Neural progenitor cell (in vitro differentiated cells): Measurements from ENCODE around the gene CYLD. TPM values are rescaled to one million over a fixed set of nuclear protein-coding genes. Genes with fewer than 3 reads are reported as not detected.

ENCODE experiments used
- DNase-seq: peaks from one replicate; pipeline ENCODE4 v3.0.0-alpha.2; 2016; ENCODE audit warnings: low spot score
- H2AFZ ChIP-seq: fragments of 200-600 bp; sonication (generic); replicated peaks from 2 replicates; pipeline ENCODE4 v1.6.1; 2016; ENCODE audit warnings: antibody characterized with exemption
- H3F3A ChIP-seq: fragments of 200-600 bp; sonication (generic); 2 replicates; pipeline ENCODE4 v1.6.1; 2016; ENCODE audit warnings: antibody characterized with exemption, low read depth
- H3K27ac ChIP-seq: fragments of 200-600 bp; sonication (generic); 2 replicates; pipeline ENCODE4 v1.5.1; 2016; ENCODE audit warnings: mild to moderate bottlenecking
- H3K27me3 ChIP-seq: fragments of 200-600 bp; sonication (generic); 2 replicates; pipeline ENCODE4 v1.6.1; 2016; ENCODE audit warnings: mild to moderate bottlenecking, moderate library complexity
- H3K36me3 ChIP-seq: fragments of 200-600 bp; sonication (generic); 2 replicates; pipeline ENCODE4 v1.5.1; 2016
- H3K4me1 ChIP-seq: fragments of 200-600 bp; sonication (generic); 2 replicates; pipeline ENCODE4 v1.6.1; 2016; ENCODE audit warnings: mixed run types
- H3K4me2 ChIP-seq: fragments of 200-600 bp; sonication (generic); 2 replicates; pipeline ENCODE4 v1.6.1; 2016
- H3K4me3 ChIP-seq: fragments of 200-600 bp; sonication (generic); 2 replicates; pipeline ENCODE4 v1.5.1; 2016
- H3K79me2 ChIP-seq: fragments of 200-600 bp; sonication (generic); 2 replicates; pipeline ENCODE4 v1.6.1; 2016; ENCODE audit warnings: low read depth
- H3K9ac ChIP-seq: fragments of 200-600 bp; sonication (generic); 2 replicates; pipeline ENCODE4 v1.6.1; 2016
- H3K9me3 ChIP-seq: fragments of 200-600 bp; sonication (generic); 2 replicates; pipeline ENCODE4 v1.5.1; 2016; ENCODE audit warnings: low read depth
- H4K20me1 ChIP-seq: fragments of 200-600 bp; sonication (generic); 2 replicates; pipeline ENCODE4 v1.6.1; 2016; ENCODE audit warnings: low read depth
- H3K27ac Mint-ChIP-seq: 3 replicates; pipeline ENCODE4 v1.8.0; 2021; ENCODE audit warnings: mixed read lengths
- H3K27me3 Mint-ChIP-seq: 2 replicates; pipeline ENCODE4 v1.8.0; 2022; ENCODE audit warnings: low read depth, mild to moderate bottlenecking, inconsistent platforms, moderate library complexity, mixed read lengths; ENCODE audit not compliant: insufficient read depth
- H3K36me3 Mint-ChIP-seq: 3 replicates; pipeline ENCODE4 v1.8.0; 2021; ENCODE audit warnings: mixed read lengths
- H3K4me1 Mint-ChIP-seq: 3 replicates; pipeline ENCODE4 v1.8.0; 2021; ENCODE audit warnings: mixed read lengths
- H3K4me3 Mint-ChIP-seq: 3 replicates; pipeline ENCODE4 v1.8.0; 2021; ENCODE audit warnings: mild to moderate bottlenecking, moderate library complexity, mixed read lengths
- H3K9me3 Mint-ChIP-seq: 3 replicates; pipeline ENCODE4 v1.8.0; 2020; ENCODE audit warnings: mixed read lengths
- EZH2 ChIP-seq: fragments of 200-600 bp; sonication (generic); IDR thresholded peaks from 2 replicates; pipeline ENCODE4 v1.6.1; 2017; ENCODE audit warnings: antibody characterized with exemption, mild to moderate bottlenecking, moderate library complexity
- EZH2phosphoT487 ChIP-seq: fragments of 200-600 bp; sonication (generic); IDR thresholded peaks from 2 replicates; pipeline ENCODE4 v1.6.1; 2017; ENCODE audit warnings: antibody characterized with exemption
- total RNA-seq: library from RNA; depleted of rRNA; stranded (reverse); fragments of >200 nt; gene quantifications from 2 replicates; pipeline ENCODE4 v1.2.3, GENCODE V29; 2015; ENCODE audit warnings: low replicate concordance
- TF ChIP-seq, protein P1 (sequence below): fragments of 200-600 bp; sonication (generic); IDR thresholded peaks from 2 replicates; pipeline ENCODE4 v1.5.1; 2017; ENCODE audit warnings: antibody characterized with exemption, mild to moderate bottlenecking

The CYLD gene
- total RNA-seq, 1 donor from 2014 or later, result 22.0 TPM

DNA sequence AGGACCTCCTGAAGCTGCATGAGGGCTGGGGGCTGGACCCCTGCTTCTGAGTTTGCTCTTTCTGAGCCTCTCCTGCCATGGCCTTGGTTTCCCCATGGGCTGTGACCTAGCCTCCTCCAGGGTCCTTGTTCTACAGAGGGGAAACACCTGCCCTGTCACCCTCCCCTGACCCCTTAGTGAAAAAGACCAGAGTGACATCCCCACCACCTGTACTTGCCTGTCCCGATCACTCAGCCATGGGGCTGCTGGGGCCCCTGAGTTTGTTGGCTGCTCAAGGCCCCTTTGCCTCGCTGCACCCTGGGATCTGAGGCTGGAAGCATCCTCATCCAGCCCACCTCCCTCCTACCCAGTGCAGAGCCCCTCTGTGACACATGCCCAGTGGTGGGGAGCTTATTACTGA, 47.7 kb upstream of the CYLD start:
- DNase-seq, result no peak
- Histone ChIP-seq H3K4me1 (peaks cover 19% of the 10 kb centered on the region), H3K36me3 (no peaks in the 10 kb centered on the region), H3K4me3 (no peak overlapping the region), H2AFZ (no peak overlapping the region), H3K4me2 (no peak overlapping the region), H3K79me2 (no peaks in the 10 kb centered on the region), H3K27me3 (peaks cover 38% of the 10 kb centered on the region), H3K27ac (no peak overlapping the region), H3K9ac (no peak overlapping the region), H4K20me1 (no peaks in the 10 kb centered on the region), H3K9me3 (no peaks in the 10 kb centered on the region), H3F3A (no peaks in the 10 kb centered on the region)
- H3K27me3 Mint-ChIP-seq, result peaks cover 22% of the 10 kb centered on the region
- H3K36me3 Mint-ChIP-seq, result no peaks in the 10 kb centered on the region
- no peaks in the 10 kb centered on the region for H3K9me3 Mint-ChIP-seq
- peaks cover 24% of the 10 kb centered on the region for H3K4me1 Mint-ChIP-seq
- TF ChIP-seq, protein P1, sequence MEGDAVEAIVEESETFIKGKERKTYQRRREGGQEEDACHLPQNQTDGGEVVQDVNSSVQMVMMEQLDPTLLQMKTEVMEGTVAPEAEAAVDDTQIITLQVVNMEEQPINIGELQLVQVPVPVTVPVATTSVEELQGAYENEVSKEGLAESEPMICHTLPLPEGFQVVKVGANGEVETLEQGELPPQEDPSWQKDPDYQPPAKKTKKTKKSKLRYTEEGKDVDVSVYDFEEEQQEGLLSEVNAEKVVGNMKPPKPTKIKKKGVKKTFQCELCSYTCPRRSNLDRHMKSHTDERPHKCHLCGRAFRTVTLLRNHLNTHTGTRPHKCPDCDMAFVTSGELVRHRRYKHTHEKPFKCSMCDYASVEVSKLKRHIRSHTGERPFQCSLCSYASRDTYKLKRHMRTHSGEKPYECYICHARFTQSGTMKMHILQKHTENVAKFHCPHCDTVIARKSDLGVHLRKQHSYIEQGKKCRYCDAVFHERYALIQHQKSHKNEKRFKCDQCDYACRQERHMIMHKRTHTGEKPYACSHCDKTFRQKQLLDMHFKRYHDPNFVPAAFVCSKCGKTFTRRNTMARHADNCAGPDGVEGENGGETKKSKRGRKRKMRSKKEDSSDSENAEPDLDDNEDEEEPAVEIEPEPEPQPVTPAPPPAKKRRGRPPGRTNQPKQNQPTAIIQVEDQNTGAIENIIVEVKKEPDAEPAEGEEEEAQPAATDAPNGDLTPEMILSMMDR, result no peak
- TF ChIP-seq EZH2phosphoT487 (no peak), EZH2 (no peak)
- H3K27ac Mint-ChIP-seq, result no peak overlapping the region
- no peak overlapping the region for H3K4me3 Mint-ChIP-seq

GRCh38 chr16:50695017-50696000, 46.6 kb upstream of the CYLD start:
- H3K27me3 Mint-ChIP-seq, result peaks cover 22% of the 10 kb centered on the region
- DNase-seq, result no peak
- TF ChIP-seq, protein P1, result no peak
- TF ChIP-seq EZH2 (no peak), EZH2phosphoT487 (no peak)

GRCh38 chr16:50696126-50696525, 45.8 kb upstream of the CYLD start:
- DNase-seq, result peak; percentile 27
- no peak overlapping the region for H3K4me2 ChIP-seq
- no peaks in the 10 kb centered on the region for H3K79me2 ChIP-seq
- no peak overlapping the region for H3K4me3 ChIP-seq
- H3K36me3 ChIP-seq, result no peaks in the 10 kb centered on the region
- Mint-ChIP-seq H3K27me3 (peaks cover 18% of the 10 kb centered on the region), H3K4me1 (peaks cover 24% of the 10 kb centered on the region), H3K4me3 (no peak overlapping the region), H3K9me3 (no peaks in the 10 kb centered on the region), H3K36me3 (no peaks in the 10 kb centered on the region), H3K27ac (no peak overlapping the region)
- H3K27me3 ChIP-seq, result peaks cover 38% of the 10 kb centered on the region
- H3K4me1 ChIP-seq, result peaks cover 19% of the 10 kb centered on the region
- H4K20me1 ChIP-seq, result no peaks in the 10 kb centered on the region
- no peaks in the 10 kb centered on the region for H3K9me3 ChIP-seq
- H3K27ac ChIP-seq, result no peak overlapping the region
- no peak for TF ChIP-seq EZH2phosphoT487
- TF ChIP-seq, protein P1, result no peak
- TF ChIP-seq EZH2, result no peak
- H2AFZ ChIP-seq, result no peak overlapping the region
- H3F3A ChIP-seq, result no peaks in the 10 kb centered on the region
- no peak overlapping the region for H3K9ac ChIP-seq

More at GRCh38 chr16:50695017-50696000, 46.6 kb upstream of the CYLD start:
- Histone ChIP-seq H2AFZ (no peak overlapping the region), H3K79me2 (no peaks in the 10 kb centered on the region), H4K20me1 (no peaks in the 10 kb centered on the region), H3K9ac (no peak overlapping the region), H3K4me3 (no peak overlapping the region), H3K9me3 (no peaks in the 10 kb centered on the region), H3K4me2 (no peak overlapping the region), H3K27ac (no peak overlapping the region), H3K27me3 (peaks cover 38% of the 10 kb centered on the region), H3F3A (no peaks in the 10 kb centered on the region), H3K36me3 (no peaks in the 10 kb centered on the region), H3K4me1 (peaks cover 19% of the 10 kb centered on the region)
- H3K4me1 Mint-ChIP-seq, result peaks cover 24% of the 10 kb centered on the region
- H3K4me3 Mint-ChIP-seq, result no peak overlapping the region
- no peak overlapping the region for H3K27ac Mint-ChIP-seq
- H3K9me3 Mint-ChIP-seq, result no peaks in the 10 kb centered on the region
- H3K36me3 Mint-ChIP-seq, result no peaks in the 10 kb centered on the region
